ENCODE measurements around the gene FLVCR2. TPM values are rescaled to one million over a fixed set of nuclear protein-coding genes. Genes with fewer than 3 reads are reported as not detected.

The FLVCR2 gene
- total and polyA plus RNA-seq, 2 donors: 1.9 to 5.7 TPM

DNA sequence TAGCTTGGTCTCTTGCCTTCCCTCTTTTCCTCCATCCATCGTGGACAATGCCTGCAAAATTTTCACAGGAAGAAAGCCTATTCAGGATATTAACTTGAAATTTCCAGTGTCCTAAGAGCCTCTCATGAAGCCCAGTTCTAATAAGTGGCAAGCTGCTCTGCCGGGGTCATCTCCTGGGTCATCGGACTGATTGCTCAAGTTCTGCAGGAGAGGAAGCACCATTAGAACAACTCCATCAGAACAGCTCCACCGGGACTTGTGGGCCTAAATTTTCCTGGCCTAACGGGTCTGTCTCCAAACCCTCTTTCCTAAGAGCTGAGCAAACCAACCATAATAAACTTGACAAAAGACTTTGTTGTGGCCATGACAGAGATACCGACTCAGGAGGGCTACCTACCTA, 68.3 kb downstream of the FLVCR2 start:
- Histone ChIP-seq H3K9me3 (ENCODE audit: control insufficient read depth in 2 of 2, insufficient read depth in 1 of 2, low read length in 1 of 2) (no peaks in the 10 kb centered on the region), H3K4me1 (ENCODE audit: control insufficient read depth in 2 of 2, insufficient read depth in 2 of 2, low read length in 2 of 2) (no peaks in the 10 kb centered on the region), H3K27ac (ENCODE audit: low read depth in 1 of 2, low read length in 1 of 2) (no peak overlapping the region), H3K36me3 (ENCODE audit: control insufficient read depth in 2 of 2, insufficient read depth in 2 of 2, low read length in 1 of 2) (peaks cover 24 to 27% of the 10 kb centered on the region in 2 donors), H3K4me3 (ENCODE audit: low read length in 2 of 2) (no peak overlapping the region), H3K27me3 (ENCODE audit: control insufficient read depth in 2 of 2, insufficient read depth in 1 of 2, low read length in 1 of 2) (no peaks in the 10 kb centered on the region)
- DNase-seq (ENCODE audit: low read depth in 6 of 9, low spot score in 9 of 9): no peak
- WGBS: 94% methylated on average over 6 of the region's 6 CpGs

DNA sequence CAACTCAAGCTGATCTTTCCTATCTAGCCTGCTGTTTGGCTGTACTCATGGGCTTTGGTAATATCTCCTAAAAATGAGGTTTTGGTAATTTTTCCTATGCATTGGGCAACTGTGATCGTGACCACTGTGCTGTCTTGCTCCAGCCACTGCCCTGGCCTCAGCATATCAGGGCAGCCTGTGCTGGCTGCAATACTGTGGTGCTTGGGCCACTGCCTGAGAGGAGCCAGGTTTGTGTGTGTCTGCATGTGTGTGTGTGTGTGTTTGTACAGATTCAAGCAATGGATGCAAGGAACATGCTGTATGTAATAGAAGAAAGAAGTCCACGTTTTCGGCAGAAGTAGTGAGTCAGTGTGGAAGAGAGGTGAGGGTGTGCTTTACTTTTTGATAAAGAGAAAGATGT, 69.2 kb downstream of the FLVCR2 start:
- Histone ChIP-seq H3K27ac (ENCODE audit: low read depth in 1 of 2, low read length in 1 of 2) (no peak overlapping the region), H3K4me1 (ENCODE audit: control insufficient read depth in 2 of 2, insufficient read depth in 2 of 2, low read length in 2 of 2) (no peaks in the 10 kb centered on the region), H3K27me3 (ENCODE audit: control insufficient read depth in 2 of 2, insufficient read depth in 1 of 2, low read length in 1 of 2) (no peaks in the 10 kb centered on the region), H3K9me3 (ENCODE audit: control insufficient read depth in 2 of 2, insufficient read depth in 1 of 2, low read length in 1 of 2) (no peaks in the 10 kb centered on the region), H3K36me3 (ENCODE audit: control insufficient read depth in 2 of 2, insufficient read depth in 2 of 2, low read length in 1 of 2) (peaks cover 29 to 35% of the 10 kb centered on the region in 2 donors), H3K4me3 (ENCODE audit: low read length in 2 of 2) (no peak overlapping the region)
- DNase-seq (ENCODE audit: low read depth in 6 of 9, low spot score in 9 of 9): no peak
- 98% methylated on average over 3 of the region's 3 CpGs for WGBS

DNA sequence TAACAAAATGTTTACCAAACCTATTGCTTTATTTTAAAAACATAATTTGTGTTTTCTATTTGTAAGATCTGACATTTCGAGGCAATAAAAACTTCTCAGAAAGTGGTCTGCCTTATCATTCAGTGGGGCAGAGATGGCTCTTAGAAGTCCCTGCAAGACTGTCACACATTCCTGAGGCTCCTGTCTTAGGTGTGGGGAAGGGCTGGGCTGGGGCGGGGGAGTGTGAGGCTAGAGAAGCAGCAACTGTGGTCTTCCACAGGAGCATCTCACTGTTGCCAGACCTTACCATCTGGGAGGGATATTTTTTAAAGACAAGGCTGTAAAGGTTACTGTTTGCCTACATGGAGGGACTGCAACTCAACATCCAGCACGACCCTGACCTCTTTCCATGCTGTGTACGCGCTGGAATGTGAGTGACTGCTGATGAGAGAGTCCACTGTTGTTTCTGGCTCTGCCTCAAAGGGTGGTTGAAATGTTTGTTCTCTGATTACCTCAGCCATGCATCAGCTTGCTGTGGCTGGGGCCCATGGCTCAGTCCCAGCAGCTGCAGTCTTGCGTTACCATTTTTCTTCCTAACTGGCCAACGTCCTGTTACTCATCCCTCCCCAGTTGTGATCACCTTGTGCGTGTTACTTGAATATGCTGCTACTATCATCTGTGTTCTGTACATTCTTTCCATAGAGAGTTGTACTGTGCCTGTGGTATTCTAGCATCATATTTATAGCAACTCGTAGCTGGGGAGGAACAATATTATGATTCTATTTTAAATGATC, 69.8 kb downstream of the FLVCR2 start:
- H3K4me1 ChIP-seq (ENCODE audit: control insufficient read depth in 2 of 2, insufficient read depth in 2 of 2, low read length in 2 of 2): no peaks in the 10 kb centered on the region
- DNase-seq (ENCODE audit: low read depth in 6 of 9, low spot score in 9 of 9): peak in 1 of 9 donors; percentile 10
- no peak overlapping the region for H3K4me3 ChIP-seq (ENCODE audit: low read length in 2 of 2)
- H3K36me3 ChIP-seq (ENCODE audit: control insufficient read depth in 2 of 2, insufficient read depth in 2 of 2, low read length in 1 of 2): peaks cover 33 to 39% of the 10 kb centered on the region in 2 donors
- H3K9me3 ChIP-seq (ENCODE audit: control insufficient read depth in 2 of 2, insufficient read depth in 1 of 2, low read length in 1 of 2): no peaks in the 10 kb centered on the region
- no peaks in the 10 kb centered on the region for H3K27me3 ChIP-seq (ENCODE audit: control insufficient read depth in 2 of 2, insufficient read depth in 1 of 2, low read length in 1 of 2)
- no peak overlapping the region for H3K27ac ChIP-seq (ENCODE audit: low read depth in 1 of 2, low read length in 1 of 2)
- 92% methylated on average over 9 of the region's 9 CpGs for WGBS

GRCh38 chr14:75649337-75649736, 70.9 kb downstream of the FLVCR2 start:
- Histone ChIP-seq H3K27me3 (ENCODE audit: control insufficient read depth in 2 of 2, insufficient read depth in 1 of 2, low read length in 1 of 2) (no peaks in the 10 kb centered on the region), H3K4me1 (ENCODE audit: control insufficient read depth in 2 of 2, insufficient read depth in 2 of 2, low read length in 2 of 2) (no peaks in the 10 kb centered on the region), H3K27ac (ENCODE audit: low read depth in 1 of 2, low read length in 1 of 2) (no peak overlapping the region), H3K9me3 (ENCODE audit: control insufficient read depth in 2 of 2, insufficient read depth in 1 of 2, low read length in 1 of 2) (no peaks in the 10 kb centered on the region), H3K4me3 (ENCODE audit: low read length in 2 of 2) (no peak overlapping the region), H3K36me3 (ENCODE audit: control insufficient read depth in 2 of 2, insufficient read depth in 2 of 2, low read length in 1 of 2) (peaks cover 34 to 43% of the 10 kb centered on the region in 2 donors)
- 97% methylated on average over 1 of the region's 1 CpG for WGBS
- DNase-seq (ENCODE audit: low read depth in 6 of 9, low spot score in 9 of 9): no peak

GRCh38 chr14:75649773-75650172, 71.4 kb downstream of the FLVCR2 start:
- Histone ChIP-seq H3K27ac (ENCODE audit: low read depth in 1 of 2, low read length in 1 of 2) (no peak overlapping the region), H3K36me3 (ENCODE audit: control insufficient read depth in 2 of 2, insufficient read depth in 2 of 2, low read length in 1 of 2) (peaks cover 34 to 47% of the 10 kb centered on the region in 2 donors), H3K9me3 (ENCODE audit: control insufficient read depth in 2 of 2, insufficient read depth in 1 of 2, low read length in 1 of 2) (no peaks in the 10 kb centered on the region), H3K4me1 (ENCODE audit: control insufficient read depth in 2 of 2, insufficient read depth in 2 of 2, low read length in 2 of 2) (no peaks in the 10 kb centered on the region), H3K27me3 (ENCODE audit: control insufficient read depth in 2 of 2, insufficient read depth in 1 of 2, low read length in 1 of 2) (no peaks in the 10 kb centered on the region), H3K4me3 (ENCODE audit: low read length in 2 of 2) (no peak overlapping the region)
- no peak for DNase-seq (ENCODE audit: low read depth in 6 of 9, low spot score in 9 of 9)
- WGBS: 95% methylated on average over 1 of the region's 1 CpG

GRCh38 chr14:75650253-75651058, 72.0 kb downstream of the FLVCR2 start:
- no peak overlapping the region for H3K27ac ChIP-seq (ENCODE audit: low read depth in 1 of 2, low read length in 1 of 2)
- peaks cover 37 to 53% of the 10 kb centered on the region in 2 donors for H3K36me3 ChIP-seq (ENCODE audit: control insufficient read depth in 2 of 2, insufficient read depth in 2 of 2, low read length in 1 of 2)
- H3K9me3 ChIP-seq (ENCODE audit: control insufficient read depth in 2 of 2, insufficient read depth in 1 of 2, low read length in 1 of 2): no peaks in the 10 kb centered on the region
- no peaks in the 10 kb centered on the region for H3K27me3 ChIP-seq (ENCODE audit: control insufficient read depth in 2 of 2, insufficient read depth in 1 of 2, low read length in 1 of 2)
- 98% methylated on average over 5 of the region's 5 CpGs for WGBS
- H3K4me3 ChIP-seq (ENCODE audit: low read length in 2 of 2): no peak overlapping the region
- H3K4me1 ChIP-seq (ENCODE audit: control insufficient read depth in 2 of 2, insufficient read depth in 2 of 2, low read length in 2 of 2): no peaks in the 10 kb centered on the region
- no peak for DNase-seq (ENCODE audit: low read depth in 6 of 9, low spot score in 9 of 9)

DNA sequence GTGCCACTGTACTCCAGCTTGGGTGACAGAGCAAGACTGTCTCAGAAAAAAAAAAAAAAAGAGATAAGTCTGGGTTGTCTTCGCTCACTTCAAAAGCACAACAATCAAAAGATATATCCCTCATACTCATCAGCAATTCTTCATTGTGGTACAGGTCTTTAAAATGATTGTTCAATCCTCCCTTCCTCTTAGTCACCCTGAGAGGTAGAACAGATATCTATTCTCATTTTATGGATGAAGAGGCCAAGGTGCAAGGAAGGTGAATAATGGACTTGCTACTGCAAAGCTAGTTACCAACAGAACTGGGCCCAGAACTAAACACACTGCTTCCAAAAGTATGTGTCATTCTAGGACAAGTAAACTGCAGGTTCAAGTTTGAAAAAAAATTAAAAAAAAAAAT, 75.1 kb downstream of the FLVCR2 start:
- WGBS: 97% methylated on average over 1 of the region's 1 CpG

GRCh38 chr14:75654127-75654732, 75.8 kb downstream of the FLVCR2 start:
- Histone ChIP-seq H3K27me3 (ENCODE audit: control insufficient read depth in 2 of 2, insufficient read depth in 1 of 2, low read length in 1 of 2) (no peaks in the 10 kb centered on the region), H3K36me3 (ENCODE audit: control insufficient read depth in 2 of 2, insufficient read depth in 2 of 2, low read length in 1 of 2) (peaks cover 37 to 49% of the 10 kb centered on the region in 2 donors)
- DNase-seq (ENCODE audit: low read depth in 6 of 9, low spot score in 9 of 9): peak in 8 of 9 donors; percentile 33 to 79 (median 64)

More for the DNA sequence above, 75.1 kb downstream of the FLVCR2 start:
- Histone ChIP-seq H3K9me3 (ENCODE audit: control insufficient read depth in 2 of 2, insufficient read depth in 1 of 2, low read length in 1 of 2) (no peaks in the 10 kb centered on the region), H3K4me1 (ENCODE audit: control insufficient read depth in 2 of 2, insufficient read depth in 2 of 2, low read length in 2 of 2) (no peaks in the 10 kb centered on the region), H3K36me3 (ENCODE audit: control insufficient read depth in 2 of 2, insufficient read depth in 2 of 2, low read length in 1 of 2) (peaks cover 37 to 51% of the 10 kb centered on the region in 2 donors), H3K4me3 (ENCODE audit: low read length in 2 of 2) (no peak overlapping the region), H3K27me3 (ENCODE audit: control insufficient read depth in 2 of 2, insufficient read depth in 1 of 2, low read length in 1 of 2) (no peaks in the 10 kb centered on the region), H3K27ac (ENCODE audit: low read depth in 1 of 2, low read length in 1 of 2) (no peak overlapping the region)
- DNase-seq (ENCODE audit: low read depth in 6 of 9, low spot score in 9 of 9): no peak

DNA sequence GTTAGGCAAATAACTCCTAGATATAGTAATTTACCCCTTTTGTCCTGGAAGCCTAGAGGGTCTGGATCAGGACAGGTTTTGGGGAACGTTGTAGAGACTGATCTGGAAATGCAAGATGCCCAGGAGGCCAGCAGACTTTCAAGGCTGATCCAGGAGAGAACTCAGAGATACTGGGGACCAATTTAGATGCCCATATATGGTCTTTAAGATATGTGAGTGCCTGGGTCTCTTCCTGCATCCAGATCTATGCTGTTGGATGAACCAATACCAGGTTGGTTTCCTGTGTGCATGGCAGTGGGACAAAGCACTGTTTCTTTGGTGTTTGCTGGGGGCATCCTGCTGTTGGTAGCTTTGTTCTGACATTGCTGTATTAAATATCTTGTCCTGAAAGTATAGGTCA, 76.8 kb downstream of the FLVCR2 start:
- no peak overlapping the region for H3K27ac ChIP-seq (ENCODE audit: low read depth in 1 of 2, low read length in 1 of 2)
- H3K4me1 ChIP-seq (ENCODE audit: control insufficient read depth in 2 of 2, insufficient read depth in 2 of 2, low read length in 2 of 2): peaks cover under 1 to 7% of the 10 kb centered on the region in 2 donors
- H3K27me3 ChIP-seq (ENCODE audit: control insufficient read depth in 2 of 2, insufficient read depth in 1 of 2, low read length in 1 of 2): no peaks in the 10 kb centered on the region
- H3K36me3 ChIP-seq (ENCODE audit: control insufficient read depth in 2 of 2, insufficient read depth in 2 of 2, low read length in 1 of 2): peaks cover 33 to 41% of the 10 kb centered on the region in 2 donors
- DNase-seq (ENCODE audit: low read depth in 6 of 9, low spot score in 9 of 9): no peak
- H3K9me3 ChIP-seq (ENCODE audit: control insufficient read depth in 2 of 2, insufficient read depth in 1 of 2, low read length in 1 of 2): no peaks in the 10 kb centered on the region
- 0% methylated on average over 1 of the region's 1 CpG for WGBS
- H3K4me3 ChIP-seq (ENCODE audit: low read length in 2 of 2): no peak overlapping the region

More at GRCh38 chr14:75654127-75654732, 75.8 kb downstream of the FLVCR2 start:
- Histone ChIP-seq H3K9me3 (ENCODE audit: control insufficient read depth in 2 of 2, insufficient read depth in 1 of 2, low read length in 1 of 2) (no peaks in the 10 kb centered on the region), H3K27ac (ENCODE audit: low read depth in 1 of 2, low read length in 1 of 2) (no peak overlapping the region), H3K4me3 (ENCODE audit: low read length in 2 of 2) (no peak overlapping the region), H3K4me1 (ENCODE audit: control insufficient read depth in 2 of 2, insufficient read depth in 2 of 2, low read length in 2 of 2) (no peaks in the 10 kb centered on the region)
- 22% methylated on average over 4 of the region's 4 CpGs for WGBS

Data from thymus (tissue), 11 donors.